WERI-Rb-1 (cell line): Measurements from ENCODE around the gene SLC1A7.

Experiments
- DNase-seq: peaks from one replicate; pipeline ENCODE4 v3.0.0-alpha.2; 2020
- H3K27ac ChIP-seq: fragments of 250-450 bp; sonication (Bioruptor Pico); 2 replicates; pipeline ENCODE4 v1.5.1; 2020; ENCODE audit warnings: mild to moderate bottlenecking, moderate library complexity
- H3K27me3 ChIP-seq: fragments of 250-450 bp; sonication (Bioruptor Pico); 2 replicates; pipeline ENCODE4 v1.5.1; 2021; ENCODE audit warnings: mild to moderate bottlenecking, low read depth, moderate library complexity; ENCODE audit not compliant: insufficient read depth, severe bottlenecking
- H3K36me3 ChIP-seq: fragments of 250-450 bp; sonication (Bioruptor Pico); 2 replicates; pipeline ENCODE4 v1.5.1; 2020; ENCODE audit warnings: mild to moderate bottlenecking, moderate library complexity
- H3K4me3 ChIP-seq: 2 replicates; pipeline ENCODE4 v1.5.1; 2011; ENCODE audit warnings: low read depth, mild to moderate bottlenecking, control low read depth, low read length
- H3K9me3 ChIP-seq: fragments of 250-450 bp; sonication (Bioruptor Pico); 2 replicates; pipeline ENCODE4 v1.5.1; 2021; ENCODE audit warnings: mild to moderate bottlenecking, moderate library complexity; ENCODE audit not compliant: severe bottlenecking
- TF ChIP-seq, protein P1 (sequence below): IDR thresholded peaks from 2 replicates; pipeline ENCODE4 v1.5.1; 2011; ENCODE audit warnings: low read depth, mild to moderate bottlenecking, control low read depth, inconsistent platforms, low read length

The SLC1A7 gene

DNA sequence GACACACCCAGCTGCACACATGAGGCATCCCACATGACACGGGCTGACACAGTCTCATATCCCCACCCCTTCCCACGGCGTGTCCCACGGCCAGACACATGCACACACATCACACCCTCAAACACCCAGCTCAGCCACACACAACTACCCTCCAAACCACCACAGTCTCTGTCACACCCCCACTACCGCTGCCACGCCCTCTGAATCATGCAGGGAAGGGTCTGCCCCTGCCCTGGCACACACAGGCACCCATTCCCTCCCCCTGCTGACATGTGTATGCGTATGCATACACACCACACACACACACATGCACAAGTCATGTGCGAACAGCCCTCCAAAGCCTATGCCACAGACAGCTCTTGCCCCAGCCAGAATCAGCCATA is 57.9 kb downstream of the SLC1A7 start:
- TF ChIP-seq, protein P1, sequence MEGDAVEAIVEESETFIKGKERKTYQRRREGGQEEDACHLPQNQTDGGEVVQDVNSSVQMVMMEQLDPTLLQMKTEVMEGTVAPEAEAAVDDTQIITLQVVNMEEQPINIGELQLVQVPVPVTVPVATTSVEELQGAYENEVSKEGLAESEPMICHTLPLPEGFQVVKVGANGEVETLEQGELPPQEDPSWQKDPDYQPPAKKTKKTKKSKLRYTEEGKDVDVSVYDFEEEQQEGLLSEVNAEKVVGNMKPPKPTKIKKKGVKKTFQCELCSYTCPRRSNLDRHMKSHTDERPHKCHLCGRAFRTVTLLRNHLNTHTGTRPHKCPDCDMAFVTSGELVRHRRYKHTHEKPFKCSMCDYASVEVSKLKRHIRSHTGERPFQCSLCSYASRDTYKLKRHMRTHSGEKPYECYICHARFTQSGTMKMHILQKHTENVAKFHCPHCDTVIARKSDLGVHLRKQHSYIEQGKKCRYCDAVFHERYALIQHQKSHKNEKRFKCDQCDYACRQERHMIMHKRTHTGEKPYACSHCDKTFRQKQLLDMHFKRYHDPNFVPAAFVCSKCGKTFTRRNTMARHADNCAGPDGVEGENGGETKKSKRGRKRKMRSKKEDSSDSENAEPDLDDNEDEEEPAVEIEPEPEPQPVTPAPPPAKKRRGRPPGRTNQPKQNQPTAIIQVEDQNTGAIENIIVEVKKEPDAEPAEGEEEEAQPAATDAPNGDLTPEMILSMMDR = no peak
- Histone ChIP-seq H3K27me3 (no peaks in the 10 kb centered on the region), H3K27ac (peak overlapping the region; percentile 92), H3K4me3 (no peak overlapping the region), H3K36me3 (peaks cover 35% of the 10 kb centered on the region), H3K9me3 (no peaks in the 10 kb centered on the region)
- no peak for DNase-seq

DNA sequence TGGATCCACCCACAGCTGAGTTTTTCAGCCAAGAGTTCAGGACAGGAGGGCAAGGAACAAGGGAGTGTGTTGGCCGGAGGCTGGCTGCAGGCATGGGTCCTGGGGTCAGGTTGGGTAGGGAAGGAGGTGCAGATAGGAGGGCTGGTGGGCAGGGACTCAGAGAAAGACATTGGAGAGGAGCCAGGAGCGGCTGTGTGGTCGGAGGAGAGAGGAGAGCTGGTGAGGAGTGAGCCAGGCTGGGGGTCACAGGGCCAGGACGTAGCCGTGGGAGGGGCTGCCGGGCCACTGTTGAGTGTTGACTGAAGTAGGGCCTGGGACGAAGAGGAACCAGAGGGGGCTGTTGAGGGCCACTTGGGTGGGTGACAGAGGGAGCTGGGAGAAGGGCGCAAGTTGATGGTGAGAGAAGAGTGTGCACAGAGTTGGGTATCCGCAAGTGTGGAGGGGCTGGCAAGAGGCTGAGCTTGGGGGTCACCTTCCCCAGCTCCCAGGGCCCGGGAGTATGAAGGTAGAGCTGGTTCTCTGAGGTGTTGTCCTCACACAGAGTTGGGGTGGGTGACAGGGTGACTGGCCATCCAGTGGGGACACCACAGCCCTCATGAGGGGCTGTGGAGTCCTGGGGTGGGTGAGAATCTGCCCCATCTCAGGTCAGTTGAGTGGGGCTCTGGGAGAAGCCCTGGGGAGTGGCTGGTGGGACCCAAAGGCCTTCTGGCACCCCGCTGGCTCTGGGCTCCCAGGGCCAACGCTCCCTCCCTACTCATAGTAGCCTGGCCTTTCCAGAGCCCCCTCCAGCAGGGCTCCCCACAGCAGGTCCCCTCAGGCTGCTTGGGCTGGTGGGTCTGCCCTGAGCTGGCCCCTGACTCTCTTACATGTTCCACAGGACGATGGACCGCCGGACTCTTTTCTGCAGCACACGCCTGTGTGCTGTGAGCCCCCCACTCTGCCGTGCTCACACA is 58.5 kb downstream of the SLC1A7 start:
- Histone ChIP-seq H3K27ac (no peak overlapping the region), H3K9me3 (no peaks in the 10 kb centered on the region), H3K27me3 (no peaks in the 10 kb centered on the region), H3K36me3 (peaks cover 29% of the 10 kb centered on the region), H3K4me3 (no peak overlapping the region)
- no peak for DNase-seq
- TF ChIP-seq, protein P1 = no peak

DNA sequence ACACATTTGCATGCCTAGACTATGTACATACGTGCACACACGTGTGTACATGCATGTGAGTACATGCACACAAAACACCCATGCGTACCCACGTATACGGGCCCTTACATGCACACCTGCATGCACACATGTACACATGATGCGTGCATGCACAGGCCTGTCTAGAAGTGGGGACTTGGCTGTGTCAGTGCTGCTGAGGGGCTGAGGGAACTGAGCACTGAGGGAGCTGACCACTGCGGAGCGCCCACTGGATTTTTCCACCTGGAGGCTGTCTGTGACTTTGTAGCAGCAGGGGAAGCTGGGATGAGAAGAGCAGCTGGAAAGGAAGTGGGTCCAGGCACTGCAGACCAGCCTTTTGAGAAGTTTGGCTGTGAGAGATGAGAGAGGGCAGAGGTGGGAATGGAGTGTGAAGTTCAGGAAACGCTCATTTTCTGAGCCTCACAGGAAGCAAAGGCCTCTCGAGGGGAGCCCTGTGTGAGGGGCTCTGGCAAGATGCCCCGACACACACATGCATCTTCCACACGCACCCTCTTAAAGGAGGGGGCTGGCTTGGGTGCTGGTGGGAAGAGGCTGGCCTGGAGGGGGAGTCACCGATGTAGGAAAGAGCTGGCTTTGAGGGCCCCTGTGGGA is 59.5 kb downstream of the SLC1A7 start:
- no peak overlapping the region for H3K4me3 ChIP-seq
- DNase-seq = no peak
- no peak overlapping the region for H3K27ac ChIP-seq
- H3K36me3 ChIP-seq = peaks cover 21% of the 10 kb centered on the region
- no peaks in the 10 kb centered on the region for H3K27me3 ChIP-seq
- no peaks in the 10 kb centered on the region for H3K9me3 ChIP-seq
- TF ChIP-seq, protein P1 = no peak

DNA sequence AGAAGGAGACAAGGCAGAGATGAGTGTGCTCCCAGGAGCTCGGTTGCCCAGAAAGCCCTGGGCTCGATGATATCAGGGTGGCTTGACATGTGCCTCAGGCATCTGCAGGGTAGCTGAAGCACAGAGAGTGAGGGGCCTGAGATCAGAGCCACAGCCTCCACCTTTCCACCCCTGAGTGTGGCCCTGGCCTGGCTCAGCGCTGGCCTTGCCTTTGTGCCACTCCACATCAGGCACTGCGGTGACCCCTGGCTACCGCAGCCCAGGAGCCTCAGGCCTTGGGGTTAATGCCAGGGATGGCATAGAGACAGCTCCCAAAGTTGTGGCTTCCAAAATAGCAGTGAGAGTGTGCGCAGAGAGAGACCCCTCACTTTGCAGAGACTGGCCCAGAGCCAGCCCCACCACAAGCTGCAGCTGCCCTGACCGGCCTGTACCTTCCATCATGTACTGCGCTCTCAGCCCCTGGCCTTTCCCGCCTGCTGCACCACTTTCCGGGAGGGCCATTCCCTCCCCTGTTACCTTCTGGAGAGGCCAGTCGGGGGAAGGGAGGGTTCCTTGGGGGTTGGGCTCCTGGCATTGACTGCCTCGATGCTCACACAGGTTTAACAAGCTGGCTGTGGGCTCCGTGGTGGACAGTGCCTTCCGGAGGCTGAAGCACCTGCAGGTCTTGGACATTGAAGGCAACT is 60.9 kb downstream of the SLC1A7 start:
- H3K27me3 ChIP-seq = no peaks in the 10 kb centered on the region
- H3K9me3 ChIP-seq = no peaks in the 10 kb centered on the region
- H3K27ac ChIP-seq = no peak overlapping the region
- peaks cover 8% of the 10 kb centered on the region for H3K36me3 ChIP-seq
- H3K4me3 ChIP-seq = no peak overlapping the region
- DNase-seq = no peak
- TF ChIP-seq, protein P1 = no peak

DNA sequence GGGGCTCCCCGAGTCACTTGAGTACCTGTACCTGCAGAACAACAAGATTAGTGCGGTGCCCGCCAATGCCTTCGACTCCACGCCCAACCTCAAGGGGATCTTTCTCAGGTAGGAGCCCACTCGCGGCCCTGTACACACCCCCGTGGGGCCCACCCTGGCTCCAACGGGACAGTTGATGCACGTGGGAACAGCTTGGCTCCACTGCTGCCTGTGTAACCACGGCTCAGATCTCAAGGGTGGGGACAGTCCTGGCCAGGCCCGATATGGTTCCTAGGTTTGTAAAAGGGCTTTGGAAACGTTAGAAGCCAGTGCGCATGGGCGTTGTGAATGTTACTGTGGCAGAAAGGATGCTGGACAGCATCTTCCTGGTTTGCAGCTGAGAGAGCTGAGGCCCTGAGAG is 61.7 kb downstream of the SLC1A7 start:
- Histone ChIP-seq H3K4me3 (no peak overlapping the region), H3K27me3 (no peaks in the 10 kb centered on the region), H3K9me3 (no peaks in the 10 kb centered on the region), H3K36me3 (peaks cover under 1% of the 10 kb centered on the region), H3K27ac (no peak overlapping the region)
- TF ChIP-seq, protein P1 = no peak
- DNase-seq = no peak
